T-helper 2 cell treated with Interferon-gamma antibody and Interleukin-4, amounts not matched to agents 5 μg/mL and 100 μg/mL, for 36 hours (primary cell): ENCODE results near the gene JARID2.

Source experiments
- DNase-seq: peaks from one replicate; pipeline ENCODE4 v3.0.0; 2021; ENCODE audit warnings: low spot score
- H3K27ac Mint-ChIP-seq: one replicate; pipeline ENCODE4 v1.8.0; 2021; ENCODE audit warnings: mild to moderate bottlenecking, mixed read lengths
- H3K27me3 Mint-ChIP-seq: one replicate; pipeline ENCODE4 v1.8.0; 2021; ENCODE audit warnings: low read depth, mixed read lengths
- H3K36me3 Mint-ChIP-seq: one replicate; pipeline ENCODE4 v1.8.0; 2021; ENCODE audit warnings: low read depth, mixed read lengths
- H3K4me1 Mint-ChIP-seq: one replicate; pipeline ENCODE4 v1.8.0; 2021; ENCODE audit warnings: low read depth, mixed read lengths
- H3K4me3 Mint-ChIP-seq: one replicate; pipeline ENCODE4 v1.8.0; 2022; ENCODE audit warnings: mild to moderate bottlenecking, moderate library complexity, mixed read lengths
- H3K9me3 Mint-ChIP-seq: one replicate; pipeline ENCODE4 v1.8.0; 2021; ENCODE audit warnings: mixed read lengths

Gene JARID2

DNA sequence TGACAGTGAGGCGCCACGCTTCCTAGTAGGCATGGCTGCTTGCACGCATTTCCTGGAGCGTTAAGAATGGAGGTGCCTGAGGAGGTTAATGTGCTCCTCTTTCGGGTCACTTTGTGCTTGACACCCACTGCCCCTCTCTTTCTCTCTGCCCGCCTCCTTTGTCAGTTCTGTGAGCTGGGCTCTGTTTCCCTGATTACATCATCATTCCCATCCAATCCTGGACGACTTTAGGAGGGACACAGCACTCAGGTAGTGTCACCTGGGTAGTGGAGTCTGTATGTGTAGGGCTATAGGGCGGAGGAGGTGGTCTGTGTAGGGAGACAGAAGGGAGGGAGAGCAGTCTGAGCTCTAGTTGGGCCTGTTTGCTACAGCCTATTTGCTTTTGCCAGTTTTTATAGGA, 136.8 kb downstream of the JARID2 start:
- peaks cover 44% of the 10 kb centered on the region for H3K4me1 Mint-ChIP-seq
- H3K36me3 Mint-ChIP-seq: peaks cover 4% of the 10 kb centered on the region
- H3K27ac Mint-ChIP-seq: no peak overlapping the region
- no peaks in the 10 kb centered on the region for H3K27me3 Mint-ChIP-seq
- no peak overlapping the region for H3K4me3 Mint-ChIP-seq
- DNase-seq: no peak
- H3K9me3 Mint-ChIP-seq: no peaks in the 10 kb centered on the region

GRCh38 chr6:15384901-15385300, 139.0 kb downstream of the JARID2 start:
- peak overlapping the region; percentile 65 for H3K27ac Mint-ChIP-seq
- H3K27me3 Mint-ChIP-seq: no peaks in the 10 kb centered on the region
- no peak for DNase-seq
- H3K4me1 Mint-ChIP-seq: peaks cover 56% of the 10 kb centered on the region
- H3K36me3 Mint-ChIP-seq: no peaks in the 10 kb centered on the region
- no peaks in the 10 kb centered on the region for H3K9me3 Mint-ChIP-seq
- no peak overlapping the region for H3K4me3 Mint-ChIP-seq

GRCh38 chr6:15385521-15385920, 139.7 kb downstream of the JARID2 start:
- H3K36me3 Mint-ChIP-seq: no peaks in the 10 kb centered on the region
- H3K4me1 Mint-ChIP-seq: peaks cover 59% of the 10 kb centered on the region
- no peaks in the 10 kb centered on the region for H3K9me3 Mint-ChIP-seq
- H3K27ac Mint-ChIP-seq: no peak overlapping the region
- H3K4me3 Mint-ChIP-seq: no peak overlapping the region
- H3K27me3 Mint-ChIP-seq: no peaks in the 10 kb centered on the region
- DNase-seq: no peak

- no peak for DNase-seq
- Mint-ChIP-seq H3K27ac (peak overlapping the region; percentile 52), H3K4me3 (no peak overlapping the region), H3K4me1 (peaks cover 63% of the 10 kb centered on the region), H3K36me3 (no peaks in the 10 kb centered on the region), H3K27me3 (no peaks in the 10 kb centered on the region), H3K9me3 (no peaks in the 10 kb centered on the region)
These were observed 140.4 kb downstream of the JARID2 start for GRCh38 chr6:15386110-15386755.

DNA sequence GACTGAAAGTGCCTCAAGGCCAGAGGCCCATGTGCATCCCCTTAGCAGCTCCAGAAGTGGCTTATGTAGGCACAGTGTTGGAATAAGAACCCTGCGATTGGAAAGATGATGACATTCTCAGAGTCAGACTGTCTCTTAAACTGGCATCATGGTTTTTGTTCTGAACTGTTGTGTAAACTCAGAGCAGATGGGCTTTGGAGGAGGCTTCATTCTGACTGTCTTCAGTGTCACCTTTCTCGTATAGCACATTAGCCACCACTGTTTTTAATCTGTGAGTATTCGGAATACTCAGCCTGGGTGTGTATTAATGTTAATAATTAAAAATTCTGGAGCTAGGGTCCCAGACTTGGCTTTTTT, 140.9 kb downstream of the JARID2 start:
- DNase-seq: no peak
- no peak overlapping the region for H3K4me3 Mint-ChIP-seq
- H3K27me3 Mint-ChIP-seq: no peaks in the 10 kb centered on the region
- H3K9me3 Mint-ChIP-seq: no peaks in the 10 kb centered on the region
- H3K4me1 Mint-ChIP-seq: peaks cover 60% of the 10 kb centered on the region
- no peaks in the 10 kb centered on the region for H3K36me3 Mint-ChIP-seq
- peak overlapping the region; percentile 52 for H3K27ac Mint-ChIP-seq

DNA sequence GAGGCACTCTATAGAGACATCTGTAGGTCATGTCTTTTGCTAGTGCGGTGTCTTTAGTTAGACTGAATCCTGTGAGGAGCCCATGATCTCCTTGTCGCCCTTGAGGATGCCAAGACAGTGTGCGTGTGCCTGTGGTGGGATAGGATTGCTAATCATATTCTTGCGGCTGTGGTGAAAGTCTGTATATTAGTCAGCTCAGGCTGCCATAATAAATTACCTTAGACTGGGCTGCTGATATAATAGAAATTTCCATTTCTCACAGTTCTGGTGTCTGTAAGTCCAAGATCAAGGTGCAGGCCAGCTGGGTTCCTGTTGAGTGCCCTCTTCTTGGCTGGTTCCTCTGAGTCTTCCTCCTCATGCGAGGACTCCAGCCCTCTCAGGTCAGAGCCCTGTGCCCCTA, 141.2 kb downstream of the JARID2 start:
- Mint-ChIP-seq H3K36me3 (no peaks in the 10 kb centered on the region), H3K4me3 (no peak overlapping the region)
- no peak for DNase-seq

GRCh38 chr6:15389084-15389764, 143.4 kb downstream of the JARID2 start:
- no peak for DNase-seq
- peak overlapping the region; percentile 48 for H3K4me3 Mint-ChIP-seq
- peaks cover 11% of the 10 kb centered on the region for H3K36me3 Mint-ChIP-seq
- no peaks in the 10 kb centered on the region for H3K9me3 Mint-ChIP-seq
- no peaks in the 10 kb centered on the region for H3K27me3 Mint-ChIP-seq
- peaks cover 67% of the 10 kb centered on the region for H3K4me1 Mint-ChIP-seq
- H3K27ac Mint-ChIP-seq: peak overlapping the region; percentile 46

More for the DNA sequence above, 141.2 kb downstream of the JARID2 start:
- peaks cover 59% of the 10 kb centered on the region for H3K4me1 Mint-ChIP-seq
- no peaks in the 10 kb centered on the region for H3K27me3 Mint-ChIP-seq
- H3K9me3 Mint-ChIP-seq: no peaks in the 10 kb centered on the region
- H3K27ac Mint-ChIP-seq: peak overlapping the region; percentile 43

- Mint-ChIP-seq H3K9me3 (no peaks in the 10 kb centered on the region), H3K27me3 (no peaks in the 10 kb centered on the region), H3K4me1 (peaks cover 68% of the 10 kb centered on the region), H3K36me3 (peaks cover 14% of the 10 kb centered on the region), H3K27ac (peak overlapping the region; percentile 46), H3K4me3 (peak overlapping the region; percentile 48)
- no peak for DNase-seq
These were observed 144.2 kb downstream of the JARID2 start for GRCh38 chr6:15389765-15390723.

- Mint-ChIP-seq H3K27ac (peak overlapping the region; percentile 1), H3K27me3 (no peaks in the 10 kb centered on the region), H3K4me1 (peaks cover 63% of the 10 kb centered on the region), H3K4me3 (no peak overlapping the region), H3K9me3 (no peaks in the 10 kb centered on the region), H3K36me3 (peaks cover 14% of the 10 kb centered on the region)
- no peak for DNase-seq
These were observed 145.6 kb downstream of the JARID2 start for GRCh38 chr6:15391500-15391899.

DNA sequence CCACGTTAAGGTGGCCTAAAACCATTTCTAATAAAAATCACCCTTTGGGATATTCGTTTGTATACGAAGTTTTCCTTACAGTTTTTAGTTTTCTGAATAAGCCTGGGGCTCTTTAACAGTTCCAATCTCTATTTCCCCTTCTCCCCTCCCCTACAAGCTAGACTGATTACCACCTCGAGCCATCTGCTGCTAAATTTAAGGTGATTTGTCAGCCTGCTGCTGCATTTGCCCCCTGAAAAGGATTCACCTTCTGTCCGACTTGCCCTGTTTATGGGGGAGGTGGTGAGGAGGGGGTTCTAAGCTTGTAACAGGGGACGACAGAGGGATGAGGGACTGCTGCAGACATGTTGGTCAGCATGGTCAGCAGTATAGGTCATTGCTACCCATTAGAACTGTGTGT, 146.3 kb downstream of the JARID2 start:
- DNase-seq: no peak
- Mint-ChIP-seq H3K4me3 (no peak overlapping the region), H3K27ac (no peak overlapping the region), H3K36me3 (peaks cover 14% of the 10 kb centered on the region), H3K9me3 (no peaks in the 10 kb centered on the region), H3K27me3 (no peaks in the 10 kb centered on the region), H3K4me1 (peaks cover 57% of the 10 kb centered on the region)

- H3K27ac Mint-ChIP-seq: no peak overlapping the region
- peaks cover 55% of the 10 kb centered on the region for H3K4me1 Mint-ChIP-seq
These were observed 147.7 kb downstream of the JARID2 start for GRCh38 chr6:15393605-15394004.

GRCh38 chr6:15395087-15395486, 149.2 kb downstream of the JARID2 start:
- DNase-seq: peak; percentile 17
- Mint-ChIP-seq H3K36me3 (peaks cover 14% of the 10 kb centered on the region), H3K9me3 (no peaks in the 10 kb centered on the region), H3K4me3 (no peak overlapping the region), H3K27me3 (no peaks in the 10 kb centered on the region), H3K4me1 (peaks cover 57% of the 10 kb centered on the region), H3K27ac (no peak overlapping the region)

More at GRCh38 chr6:15393605-15394004, 147.7 kb downstream of the JARID2 start:
- peaks cover 14% of the 10 kb centered on the region for H3K36me3 Mint-ChIP-seq
- no peaks in the 10 kb centered on the region for H3K27me3 Mint-ChIP-seq
- H3K9me3 Mint-ChIP-seq: no peaks in the 10 kb centered on the region
- no peak overlapping the region for H3K4me3 Mint-ChIP-seq
- DNase-seq: no peak

DNA sequence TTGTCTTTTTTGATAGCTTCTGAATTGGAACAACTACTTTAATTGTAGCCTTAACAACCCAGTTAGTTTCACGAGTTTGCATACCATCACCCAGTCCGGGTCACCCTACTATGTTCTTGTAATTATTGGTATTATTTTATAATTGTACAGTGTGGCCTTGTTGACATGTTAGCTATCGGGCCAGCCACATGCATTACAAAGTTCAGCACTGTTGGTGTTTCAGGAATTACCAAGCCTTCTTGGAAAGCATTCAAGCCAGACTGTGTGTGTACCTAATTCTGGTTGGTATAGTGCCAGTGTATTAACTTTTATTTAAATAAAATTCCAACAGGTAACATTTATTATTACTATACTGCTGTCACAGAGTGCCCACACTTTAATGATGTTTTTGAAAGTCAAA, 150.9 kb downstream of the JARID2 start:
- no peak overlapping the region for H3K4me3 Mint-ChIP-seq
- DNase-seq: no peak
- H3K27me3 Mint-ChIP-seq: no peaks in the 10 kb centered on the region
- H3K4me1 Mint-ChIP-seq: peaks cover 63% of the 10 kb centered on the region
- peaks cover 14% of the 10 kb centered on the region for H3K36me3 Mint-ChIP-seq
- H3K9me3 Mint-ChIP-seq: no peaks in the 10 kb centered on the region
- no peak overlapping the region for H3K27ac Mint-ChIP-seq
